HG02943 (cell line): ENCODE data around the gene IGSF3.
"Not testable (repeated sequence)": the region's sequence is repeated elsewhere in the genome, so short reads cannot be mapped to it uniquely, and the experiment has no call there.

Source experiments
- ATAC-seq: cut with Tn5 transposase; IDR thresholded peaks from one replicate; pipeline ENCODE4 v1.9.1; 2021; ENCODE audit warnings: mild to moderate bottlenecking, low read depth, moderate library complexity; ENCODE audit not compliant: unreplicated experiment

IGSF3 gene

DNA sequence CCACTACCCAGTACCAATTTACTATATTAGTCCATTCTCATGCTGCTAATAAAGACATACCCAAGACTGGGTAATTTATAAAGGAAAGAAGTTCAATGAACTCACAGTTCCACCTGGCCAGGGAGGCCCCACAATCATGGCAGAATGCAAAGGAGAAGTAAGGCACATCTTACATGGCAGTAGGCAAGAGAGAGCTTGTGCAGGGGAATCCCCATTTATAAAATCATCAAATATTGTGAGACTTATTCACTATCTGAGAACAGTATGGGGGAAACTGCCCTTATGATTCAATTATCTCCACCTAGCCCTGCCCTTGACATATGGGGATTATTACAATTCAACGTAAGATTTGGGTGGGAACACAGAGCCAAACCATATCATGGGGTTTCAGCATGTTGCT, 103.1 kb downstream of the IGSF3 start:
- no peak for ATAC-seq

DNA sequence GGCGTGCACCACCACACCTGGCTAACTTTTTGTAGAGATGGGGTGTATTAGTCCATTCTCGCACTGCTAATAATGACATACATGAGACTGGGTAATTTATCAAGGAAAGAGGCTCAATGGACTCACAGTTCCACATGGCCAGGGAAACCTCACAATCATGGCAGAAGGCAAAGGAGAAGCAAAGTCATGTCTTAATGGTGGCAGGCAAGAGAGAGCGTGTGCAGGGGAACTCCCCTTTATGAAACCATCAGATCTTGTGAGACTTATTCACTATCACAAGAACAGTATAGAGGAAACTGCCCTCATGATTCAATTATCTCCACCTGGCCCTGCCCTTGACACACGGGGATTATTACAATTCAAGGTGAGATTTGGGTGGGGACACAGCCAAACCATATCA, 105.1 kb downstream of the IGSF3 start:
- ATAC-seq = not testable (repeated sequence)

DNA sequence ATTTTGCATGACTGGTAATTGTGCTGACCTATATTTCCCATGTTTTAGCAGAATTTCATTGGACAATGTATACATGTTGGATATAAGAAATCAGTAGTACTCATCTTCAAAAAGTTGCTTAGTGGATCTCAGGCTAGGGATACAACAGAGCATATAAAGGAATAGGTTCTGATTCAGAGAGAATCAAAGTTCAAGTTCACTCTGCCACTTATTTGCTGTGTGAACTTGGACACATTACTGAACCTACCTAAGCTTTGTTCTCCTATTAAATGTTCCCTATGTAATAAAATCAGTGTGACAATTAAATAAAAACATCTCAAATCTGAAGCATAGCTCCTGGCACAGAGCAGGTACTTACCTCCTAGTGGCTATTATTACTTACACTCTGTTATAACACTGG, 106.0 kb downstream of the IGSF3 start:
- no peak for ATAC-seq

GRCh38 chr1:116560704-116561490, 106.6 kb downstream of the IGSF3 start:
- ATAC-seq = no peak

DNA sequence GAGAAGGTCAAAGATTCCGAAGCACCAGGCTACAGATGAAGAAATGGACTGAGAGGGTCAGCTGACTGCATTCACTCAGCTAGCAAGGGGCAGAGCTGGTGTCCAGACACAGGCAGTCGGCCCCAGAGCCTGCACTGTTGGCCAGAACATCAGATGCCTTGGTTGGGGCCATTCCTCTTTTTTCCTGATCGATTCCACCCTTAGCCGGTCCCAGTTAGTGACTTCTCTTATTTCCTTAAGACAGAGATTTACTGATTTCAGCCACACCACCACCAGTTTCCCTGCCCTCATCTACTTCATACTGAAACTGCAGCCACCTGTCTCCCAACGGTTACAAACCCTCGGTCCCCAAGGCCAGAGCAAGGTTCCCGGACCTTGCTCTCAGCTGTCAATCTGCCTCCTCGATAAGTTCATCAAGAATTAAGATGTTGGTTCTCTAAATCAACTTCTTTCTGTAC, 108.2 kb downstream of the IGSF3 start:
- no peak for ATAC-seq

GRCh38 chr1:116558571-116558970, 109.0 kb downstream of the IGSF3 start:
- ATAC-seq = no peak

- ATAC-seq = no peak
These were observed 109.4 kb downstream of the IGSF3 start for GRCh38 chr1:116558140-116558549.

- ATAC-seq = no peak
These were observed 110.1 kb downstream of the IGSF3 start for GRCh38 chr1:116557323-116557878.

DNA sequence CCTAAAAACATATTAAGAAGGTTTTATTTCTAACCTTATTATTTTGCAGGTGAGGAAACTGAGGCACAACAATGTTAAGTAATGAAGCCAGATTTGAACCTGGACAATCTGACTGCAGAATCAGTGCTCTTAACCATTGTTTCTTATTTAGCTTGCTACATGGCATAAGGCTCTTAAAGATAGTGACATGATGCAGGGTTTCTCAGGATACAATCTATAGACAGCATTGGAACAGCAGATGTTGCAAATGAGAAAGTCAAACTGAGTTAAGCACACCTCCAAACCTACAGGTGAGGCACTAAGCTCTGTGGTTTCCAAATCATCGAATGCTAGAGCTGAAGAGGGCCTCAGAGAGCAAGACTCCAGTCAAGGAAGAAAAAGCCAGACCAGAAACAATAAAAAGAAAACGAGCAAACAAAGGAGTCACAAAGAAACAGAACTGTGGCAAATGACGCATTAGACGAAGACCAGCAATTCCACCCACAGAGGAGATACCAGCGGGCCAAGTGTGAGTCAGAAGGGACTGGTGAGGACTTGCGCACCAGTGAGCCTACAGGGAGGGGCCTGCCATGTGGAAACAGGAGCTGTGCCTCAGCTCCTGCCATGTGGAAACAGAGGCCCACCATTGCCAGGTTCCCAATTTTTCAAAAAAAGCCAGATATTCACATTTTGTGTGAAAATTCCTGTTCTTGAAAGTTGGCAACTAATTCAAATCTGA, 111.1 kb downstream of the IGSF3 start:
- ATAC-seq = peak; percentile 48

GRCh38 chr1:116554924-116555323, 112.6 kb downstream of the IGSF3 start:
- ATAC-seq = no peak

DNA sequence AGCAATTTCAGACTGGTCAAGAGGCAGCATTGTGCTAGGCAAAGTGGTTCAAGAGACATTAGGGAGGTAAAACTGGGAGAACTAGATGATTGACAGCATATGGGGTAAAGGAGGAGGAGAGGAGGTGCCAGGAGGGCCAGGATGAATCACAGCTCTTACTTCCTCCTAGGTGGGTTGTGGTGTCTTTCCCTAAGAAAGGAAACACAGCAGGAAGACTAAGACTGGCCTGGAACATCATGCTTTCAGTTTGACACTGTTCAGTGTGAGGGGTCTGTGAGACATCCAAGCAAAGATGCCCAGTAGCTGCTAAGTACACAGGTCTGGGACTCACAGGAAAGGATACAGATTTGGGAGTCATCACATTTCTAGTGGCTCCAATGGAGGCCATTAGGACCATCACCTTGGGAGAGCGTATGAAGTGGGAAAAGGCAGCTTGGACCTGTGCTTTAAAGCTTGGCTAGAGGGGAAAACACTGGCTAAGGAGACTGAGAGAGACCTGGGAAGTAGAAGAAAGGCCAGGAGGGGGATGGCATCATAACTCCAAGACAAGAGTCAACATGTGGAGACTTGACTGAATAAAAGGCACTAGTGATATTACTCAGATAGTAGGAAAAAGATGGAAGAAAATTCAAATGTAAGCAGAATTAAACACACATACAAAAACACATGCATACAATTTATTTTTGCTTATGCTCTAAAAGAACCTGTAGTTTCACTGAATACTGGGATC, 114.0 kb downstream of the IGSF3 start:
- ATAC-seq = no peak

GRCh38 chr1:116546354-116546977, 121.1 kb downstream of the IGSF3 start:
- ATAC-seq = no peak

DNA sequence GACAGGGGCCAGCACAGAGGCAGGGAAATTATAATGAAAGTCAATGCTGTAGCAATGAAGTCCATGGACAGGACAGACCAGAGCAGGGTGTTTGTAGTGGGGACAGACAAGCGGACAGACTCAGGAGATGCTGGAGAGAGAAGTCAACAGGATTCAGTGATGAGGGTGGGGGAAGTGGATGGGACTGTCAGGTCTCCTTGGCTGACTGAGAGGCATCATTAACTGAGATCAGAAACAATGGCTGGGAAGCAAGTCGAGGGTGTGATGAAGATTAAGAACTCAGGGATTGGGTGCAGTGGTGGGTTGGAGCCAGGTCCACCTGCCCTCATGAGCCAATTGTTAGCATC, 122.2 kb downstream of the IGSF3 start:
- ATAC-seq = no peak

GRCh38 chr1:116544588-116545358, 122.8 kb downstream of the IGSF3 start:
- ATAC-seq = no peak

DNA sequence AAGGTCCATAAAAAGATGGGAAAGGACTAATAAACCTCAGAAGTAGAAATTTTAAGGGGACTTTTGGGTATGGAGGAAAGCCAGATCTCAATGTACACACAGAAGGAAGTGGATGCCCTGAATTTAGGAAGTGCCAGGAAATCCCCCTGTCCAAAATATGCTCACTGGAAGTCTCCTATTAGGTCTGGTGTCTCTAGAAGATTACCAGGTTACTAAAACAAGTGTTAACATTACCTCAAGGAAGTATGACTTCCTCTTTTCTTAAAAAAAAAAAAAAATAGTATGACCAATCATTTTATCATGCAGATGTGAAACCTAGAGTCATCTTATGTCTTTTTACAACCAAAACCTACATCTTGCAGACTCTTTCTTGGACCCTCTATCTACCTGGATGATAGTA, 127.4 kb downstream of the IGSF3 start:
- ATAC-seq = no peak

DNA sequence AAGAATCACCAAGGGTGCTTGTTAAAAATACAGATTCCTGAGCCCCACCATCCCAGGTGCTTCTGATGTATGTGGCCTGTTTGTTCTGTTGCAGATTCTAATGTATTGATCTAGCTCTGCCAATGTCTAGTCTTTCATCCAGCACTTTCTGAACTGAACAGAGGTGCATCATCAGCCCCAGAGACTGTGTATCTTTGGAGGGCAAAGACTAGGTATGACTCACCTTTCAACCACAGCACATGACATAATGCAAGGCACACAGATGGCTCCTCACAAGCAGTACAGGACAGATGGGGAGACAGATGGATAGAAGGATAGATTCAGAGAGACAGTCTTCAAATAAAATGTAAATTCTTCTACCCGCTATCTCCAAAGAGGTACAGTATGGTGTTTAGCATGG, 129.0 kb downstream of the IGSF3 start:
- ATAC-seq = no peak

GRCh38 chr1:116537898-116538297, 129.6 kb downstream of the IGSF3 start:
- ATAC-seq = no peak

- no peak for ATAC-seq
These were observed 130.3 kb downstream of the IGSF3 start for GRCh38 chr1:116537040-116537831.
